Right ventricle myocardium inferior (tissue), 1 donor: ENCODE data around the gene CNGA3. TPM values are rescaled to one million over a fixed set of nuclear protein-coding genes. Genes with fewer than 3 reads are reported as not detected.
"Not testable (repeated sequence)": the region's sequence is repeated elsewhere in the genome, so short reads cannot be mapped to it uniquely, and the experiment has no call there.

Experiments used
- ATAC-seq: fragments of 200-7000 bp; cut with Tn5 transposase; one replicate; pipeline ENCODE4 v1.9.1; 2020; ENCODE audit warnings: mild to moderate bottlenecking, moderate library complexity
- DNase-seq: peaks from one replicate; pipeline ENCODE4 v3.0.0; 2021; ENCODE audit errors: missing footprints
- intact Hi-C: fragments of 100-400 bp; cut with DNase I; formaldehyde crosslinking; loops from one replicate; pipeline ENCODE4 v1.11.0; 2022
- total RNA-seq: library from RNA; stranded (reverse); fragmentation: NEBNext Ultra II Directional; extraction: Animal tissue kit (Norgen Biotek cat#: 25700); gene quantifications from one replicate; pipeline ENCODE4 v1.2.1, GENCODE V29; 2021
- donor health status: DM: no; HTN: yes; CAD: no; lungs with severe emphysema.

Gene CNGA3
- total RNA-seq, 1 donor from 2014 or later = not detected

DNA sequence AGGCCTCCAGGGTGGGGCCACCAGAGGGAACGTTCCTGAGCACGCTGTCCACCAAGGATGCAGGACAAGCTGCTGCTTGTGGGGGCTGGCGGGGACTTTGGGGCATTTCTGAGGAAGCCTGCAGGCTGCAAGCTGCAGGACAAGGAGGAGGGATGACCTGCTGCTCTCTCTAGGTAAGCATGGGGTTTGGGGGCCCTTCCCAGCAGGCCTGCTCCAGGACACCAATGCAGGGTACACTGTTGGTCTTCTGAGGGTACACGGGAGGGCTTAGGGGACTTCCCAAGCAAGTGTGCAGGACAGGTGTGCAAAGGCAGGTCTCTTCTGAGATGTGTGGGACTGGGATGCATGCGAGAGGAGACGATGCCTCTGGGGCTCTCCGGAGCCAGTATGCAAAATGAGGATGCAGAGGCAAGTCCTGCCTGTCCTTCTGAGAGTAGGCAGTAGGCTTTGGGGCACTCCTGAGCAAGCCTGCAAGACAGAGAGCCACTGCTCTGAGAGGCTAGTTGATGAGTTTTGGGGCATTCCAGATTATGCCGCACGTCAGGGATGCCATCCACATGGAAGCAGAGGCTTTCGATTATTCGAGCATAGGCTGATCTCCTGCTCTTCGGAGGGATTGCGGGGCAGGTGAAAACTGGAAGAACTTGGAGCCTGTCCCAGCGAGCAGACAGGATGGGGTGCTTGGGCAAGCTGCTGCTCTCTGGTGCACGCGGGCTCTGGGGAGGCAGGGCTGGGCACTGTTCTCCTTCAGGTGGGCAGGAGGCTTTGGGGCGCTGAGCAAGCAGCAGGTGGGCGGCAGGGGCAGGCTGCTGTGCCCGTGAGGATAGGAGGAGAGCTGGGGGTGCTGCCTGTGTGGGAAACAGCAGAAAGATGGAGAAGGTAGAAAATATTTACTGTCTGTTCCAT lies 44.6 kb downstream of the CNGA3 start:
- no peak for DNase-seq
- no peak for ATAC-seq
- intact Hi-C loops = no loop called here

DNA sequence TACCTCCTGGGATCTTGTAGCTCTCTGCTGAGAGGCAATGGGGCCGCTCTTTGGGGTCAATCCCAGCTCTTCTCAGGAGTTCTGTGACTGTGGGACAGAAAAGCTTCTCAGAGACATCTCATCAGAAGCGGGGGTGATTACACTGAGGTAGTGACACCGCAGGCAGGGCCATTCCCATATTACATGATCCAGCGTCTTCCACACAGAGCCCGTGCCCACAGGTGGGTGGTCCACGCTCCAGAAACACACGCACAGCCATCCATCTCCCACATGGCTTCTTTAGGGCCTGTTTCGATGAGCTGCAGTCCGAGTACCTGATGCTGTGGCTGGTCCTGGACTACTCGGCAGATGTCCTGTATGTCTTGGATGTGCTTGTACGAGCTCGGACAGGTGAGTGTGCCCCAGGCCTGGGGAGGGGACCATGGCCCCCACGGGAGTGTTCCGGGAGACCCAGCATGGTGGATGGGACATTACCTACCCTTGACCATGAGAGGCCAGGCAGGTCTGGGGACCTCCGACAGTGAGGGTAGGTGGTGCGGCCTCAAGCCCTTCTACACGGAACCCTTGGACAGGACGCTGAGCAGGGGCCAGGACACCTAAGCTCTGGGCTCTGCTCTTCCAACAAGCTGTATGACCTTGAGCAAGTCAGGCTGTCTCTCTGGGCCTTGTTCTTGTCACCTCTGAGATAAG lies 45.5 kb downstream of the CNGA3 start:
- DNase-seq (no peak), ATAC-seq (no peak)
- intact Hi-C loops = no loop called here

DNA sequence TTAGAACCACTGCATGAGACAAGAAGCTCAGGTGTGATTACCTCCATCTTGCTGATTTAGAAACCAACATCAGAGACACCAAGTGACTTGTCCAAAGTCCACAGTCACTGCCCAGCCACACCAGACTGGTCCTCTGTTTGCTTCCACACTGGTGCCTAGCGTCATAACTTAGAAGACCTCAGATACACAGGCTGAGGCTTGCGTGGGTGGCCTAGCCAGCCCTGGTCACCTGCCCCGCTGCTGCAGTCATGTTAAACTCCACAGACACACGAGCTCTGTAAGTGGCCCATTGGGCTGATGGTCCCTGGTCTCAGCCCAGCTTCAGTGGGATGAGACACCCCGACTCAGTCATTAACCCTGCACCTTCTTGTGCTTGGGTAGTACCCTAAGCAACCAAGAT lies 47.1 kb downstream of the CNGA3 start:
- intact Hi-C loops = no loop called here
- DNase-seq (no peak), ATAC-seq (no peak)

DNA sequence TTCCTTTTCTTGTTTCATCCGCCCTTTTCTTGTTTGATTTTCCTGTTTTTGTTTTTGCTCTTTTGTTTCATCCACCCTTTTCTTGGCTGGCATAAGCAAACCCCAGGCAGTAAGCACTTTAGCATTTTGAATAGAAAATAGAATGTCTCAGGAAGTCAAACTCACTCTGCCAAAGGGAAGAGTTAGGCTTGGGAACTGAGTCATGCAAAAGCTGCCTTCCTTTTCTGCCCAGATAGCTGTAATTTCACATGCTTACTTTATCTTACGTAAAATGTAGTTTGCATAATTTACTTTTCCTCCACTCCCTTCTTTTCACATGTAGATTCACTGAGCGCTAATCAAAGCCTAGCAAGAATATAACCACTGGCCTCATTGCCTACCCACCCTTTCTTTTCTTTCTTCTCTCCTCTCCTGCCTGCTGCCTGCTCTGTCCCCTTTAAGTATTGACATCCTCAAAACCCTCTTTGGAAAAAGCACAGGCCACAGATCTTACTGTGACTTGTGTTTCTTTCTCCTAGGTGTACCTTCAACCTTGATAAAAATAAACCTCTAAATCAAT lies 48.4 kb downstream of the CNGA3 start:
- no peak for DNase-seq
- intact Hi-C loops = no loop called here
- no peak for ATAC-seq

DNA sequence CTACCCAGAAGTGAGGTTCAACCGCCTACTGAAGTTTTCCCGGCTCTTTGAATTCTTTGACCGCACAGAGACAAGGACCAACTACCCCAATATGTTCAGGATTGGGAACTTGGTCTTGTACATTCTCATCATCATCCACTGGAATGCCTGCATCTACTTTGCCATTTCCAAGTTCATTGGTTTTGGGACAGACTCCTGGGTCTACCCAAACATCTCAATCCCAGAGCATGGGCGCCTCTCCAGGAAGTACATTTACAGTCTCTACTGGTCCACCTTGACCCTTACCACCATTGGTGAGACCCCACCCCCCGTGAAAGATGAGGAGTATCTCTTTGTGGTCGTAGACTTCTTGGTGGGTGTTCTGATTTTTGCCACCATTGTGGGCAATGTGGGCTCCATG lies 49.7 kb downstream of the CNGA3 start:
- no peak for ATAC-seq
- DNase-seq = no peak
- intact Hi-C loops = no loop called here

DNA sequence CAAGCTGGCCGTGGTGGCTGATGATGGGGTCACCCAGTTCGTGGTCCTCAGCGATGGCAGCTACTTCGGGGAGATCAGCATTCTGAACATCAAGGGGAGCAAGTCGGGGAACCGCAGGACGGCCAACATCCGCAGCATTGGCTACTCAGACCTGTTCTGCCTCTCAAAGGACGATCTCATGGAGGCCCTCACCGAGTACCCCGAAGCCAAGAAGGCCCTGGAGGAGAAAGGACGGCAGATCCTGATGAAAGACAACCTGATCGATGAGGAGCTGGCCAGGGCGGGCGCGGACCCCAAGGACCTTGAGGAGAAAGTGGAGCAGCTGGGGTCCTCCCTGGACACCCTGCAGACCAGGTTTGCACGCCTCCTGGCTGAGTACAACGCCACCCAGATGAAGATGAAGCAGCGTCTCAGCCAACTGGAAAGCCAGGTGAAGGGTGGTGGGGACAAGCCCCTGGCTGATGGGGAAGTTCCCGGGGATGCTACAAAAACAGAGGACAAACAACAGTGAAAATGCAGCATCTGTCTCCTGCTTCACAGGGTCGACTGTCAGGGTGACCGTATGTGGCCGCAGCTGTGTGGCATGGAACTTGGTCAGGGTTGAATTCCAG lies 50.6 kb downstream of the CNGA3 start:
- ATAC-seq = no peak
- DNase-seq = no peak
- intact Hi-C loops = no loop called here

DNA sequence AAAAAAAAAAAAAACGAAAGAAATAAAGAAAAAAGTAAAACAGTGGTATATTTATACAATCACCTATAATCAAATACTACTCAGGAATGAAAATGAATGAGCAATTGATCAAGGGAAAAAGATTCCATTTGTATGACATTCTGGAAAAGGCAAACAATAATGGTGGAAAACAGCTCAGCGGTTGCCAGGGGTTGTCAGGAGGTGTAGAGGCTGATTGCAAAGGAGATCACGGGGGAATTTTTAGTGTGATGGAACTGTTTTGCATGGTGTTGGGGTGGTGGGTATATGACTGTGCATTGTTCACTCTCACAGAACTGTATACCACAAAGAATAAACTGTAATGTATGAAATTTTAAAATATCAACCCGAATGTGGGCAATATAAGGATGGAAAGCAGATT lies 52.9 kb downstream of the CNGA3 start:
- ATAC-seq (no peak), DNase-seq (no peak)
- intact Hi-C loops = no loop called here

DNA sequence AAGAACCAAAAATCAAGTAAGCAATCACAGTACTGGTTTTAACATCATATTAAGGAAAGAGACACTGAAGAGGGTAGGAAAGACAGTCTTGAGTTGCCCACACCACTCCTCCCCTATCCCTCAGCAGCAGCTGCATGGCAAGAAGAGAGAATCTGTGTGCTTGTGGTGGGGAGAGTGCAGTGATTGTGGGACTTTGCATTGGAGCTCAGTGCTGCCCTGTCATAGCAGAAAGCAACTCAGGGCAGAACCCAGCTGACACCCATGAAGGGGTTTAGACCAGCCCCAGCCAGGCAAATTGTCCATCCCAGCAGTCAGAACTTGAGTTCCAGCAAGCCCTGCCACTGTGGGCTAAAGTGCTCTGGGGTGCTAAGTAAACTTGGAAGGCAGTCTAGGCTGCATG lies 57.6 kb downstream of the CNGA3 start:
- DNase-seq (no peak), ATAC-seq (no peak)
- intact Hi-C loops = no loop called here

DNA sequence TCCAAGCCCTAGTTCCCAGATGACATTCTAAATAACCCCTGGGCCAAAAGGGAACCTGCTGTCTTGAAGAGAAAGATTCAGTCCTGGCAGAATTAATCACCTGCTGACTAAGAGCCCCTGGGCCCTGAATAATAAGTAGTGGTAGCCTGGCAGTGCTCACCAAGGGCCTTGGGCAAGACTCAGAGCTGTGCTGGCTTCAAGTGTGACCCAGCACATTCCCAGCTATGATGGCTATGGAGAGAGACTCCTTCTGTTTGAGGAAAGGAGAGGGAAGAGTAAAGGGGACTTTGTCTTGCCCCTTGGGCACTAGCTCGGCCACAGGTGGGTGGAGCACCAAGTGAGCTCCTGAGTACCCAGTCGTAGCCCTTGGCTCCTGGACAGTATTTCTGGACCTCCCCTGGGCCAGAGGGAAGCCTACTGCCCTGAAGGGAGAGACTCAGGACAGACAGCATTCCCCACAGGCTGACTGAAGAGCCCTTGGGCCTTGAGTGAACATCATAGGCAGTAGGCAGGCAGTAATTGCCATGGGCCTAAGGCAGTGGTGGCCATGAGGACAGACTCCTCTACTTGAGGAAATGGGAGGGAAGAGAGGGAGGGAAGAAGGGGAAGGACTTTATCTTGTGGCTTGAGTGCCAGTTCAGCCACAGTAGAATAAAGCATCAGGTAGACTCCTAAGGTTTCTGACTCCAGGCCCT lies 58.4 kb downstream of the CNGA3 start:
- intact Hi-C loops = no loop called here
- no peak for DNase-seq
- no peak for ATAC-seq

DNA sequence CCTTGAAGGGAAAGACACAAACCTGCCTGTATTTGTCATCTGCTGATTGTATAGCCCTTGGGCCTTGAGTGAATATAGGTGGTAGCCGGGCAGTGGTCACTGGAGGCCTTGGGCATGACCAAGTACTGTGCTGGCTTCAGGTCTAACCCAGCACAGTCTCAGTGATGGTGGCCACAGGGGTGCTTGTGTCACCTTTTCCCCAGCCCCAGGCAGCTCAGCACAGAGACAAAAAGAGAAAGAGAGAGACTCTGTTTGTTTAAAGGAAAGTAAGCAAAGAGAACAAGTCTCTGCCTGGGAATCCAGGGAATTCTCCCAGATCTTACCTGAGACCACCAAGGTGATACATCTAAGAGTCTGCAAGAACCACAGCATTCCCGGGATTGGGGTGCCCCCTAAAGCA lies 59.0 kb downstream of the CNGA3 start:
- intact Hi-C loops = no loop called here
- no peak for ATAC-seq
- no peak for DNase-seq

DNA sequence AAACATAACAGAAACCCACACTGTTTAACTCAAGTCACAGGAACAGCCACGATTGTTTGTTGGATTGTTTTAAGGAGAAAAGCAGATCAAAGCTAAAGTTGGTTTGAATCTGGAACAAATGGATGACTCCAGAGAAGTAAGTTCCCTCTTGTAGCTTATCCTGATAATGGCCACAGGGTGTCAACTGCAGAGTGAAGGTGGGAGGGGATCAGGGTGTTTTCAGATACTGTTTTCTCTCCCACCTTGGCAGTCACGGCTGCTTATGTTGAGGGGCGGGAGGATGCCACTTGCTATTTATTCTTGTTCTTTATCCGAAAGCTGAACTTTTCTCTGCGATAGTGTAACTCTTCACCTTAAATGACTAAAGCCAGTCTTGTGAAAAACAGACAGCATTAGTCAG lies 61.9 kb downstream of the CNGA3 start:
- intact Hi-C loops = no loop called here
- no peak for DNase-seq
- ATAC-seq = no peak

DNA sequence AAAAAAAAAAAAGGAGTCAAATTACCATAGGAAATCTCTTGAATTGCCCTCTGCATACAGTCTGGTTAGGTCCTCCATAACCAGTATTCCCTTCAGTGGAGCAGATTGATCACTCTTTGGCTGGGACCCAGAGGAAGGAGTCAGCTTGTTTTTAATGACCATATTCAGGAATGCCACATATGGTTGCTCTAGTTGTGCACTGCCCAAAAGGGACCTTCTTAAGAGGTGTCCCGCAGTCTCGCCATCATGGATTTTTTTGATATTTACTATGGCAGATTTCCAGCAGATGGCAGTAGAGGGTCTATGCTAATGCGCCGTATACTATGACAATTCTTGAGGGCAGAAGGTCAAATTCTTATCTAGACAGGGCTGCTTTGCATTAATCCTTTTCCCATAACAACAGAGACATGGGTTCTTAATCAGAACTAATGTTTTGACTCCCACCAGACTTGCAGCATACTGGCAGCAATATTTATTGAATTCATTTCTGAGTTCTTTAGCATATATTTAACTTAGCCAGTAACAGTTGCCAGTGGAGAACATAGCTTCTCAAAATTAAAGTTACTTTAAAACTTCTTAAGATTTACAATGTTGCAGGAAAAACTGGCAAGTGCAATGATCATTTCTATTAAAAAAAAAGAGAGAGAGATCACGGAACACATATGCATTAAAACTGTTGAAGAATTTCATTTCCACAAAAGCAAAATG lies 66.6 kb downstream of the CNGA3 start:
- intact Hi-C loops = loop anchor here (1.0 to 5.0 kb wide), 4 partner anchors 104 to 424 kb away; no protein-coding TSS in a partner anchor
- ATAC-seq = peak; percentile 75
- no peak for DNase-seq

DNA sequence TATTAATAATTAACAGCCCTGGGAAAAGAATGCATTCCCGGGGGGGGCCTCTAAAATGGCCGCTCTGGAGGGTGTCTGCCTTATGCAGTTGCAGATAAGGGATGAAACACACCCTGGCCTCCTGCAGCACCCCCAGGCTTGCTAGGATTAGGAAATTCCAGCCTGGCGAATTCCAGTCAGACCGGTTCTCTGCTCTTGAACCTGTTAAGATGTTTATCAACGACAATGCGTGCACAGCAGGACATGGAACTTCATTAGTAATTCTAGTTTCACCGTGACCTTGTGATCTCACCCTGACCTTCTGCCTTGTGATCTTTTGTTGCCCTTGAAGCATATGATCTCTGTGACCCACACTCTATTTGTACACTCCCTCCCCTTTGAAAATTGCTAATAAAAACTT lies 68.0 kb downstream of the CNGA3 start:
- intact Hi-C loops = loop anchor here (5.0 kb wide), 3 partner anchors 103 to 423 kb away; no protein-coding TSS in a partner anchor
- not testable (repeated sequence) for ATAC-seq, DNase-seq

DNA sequence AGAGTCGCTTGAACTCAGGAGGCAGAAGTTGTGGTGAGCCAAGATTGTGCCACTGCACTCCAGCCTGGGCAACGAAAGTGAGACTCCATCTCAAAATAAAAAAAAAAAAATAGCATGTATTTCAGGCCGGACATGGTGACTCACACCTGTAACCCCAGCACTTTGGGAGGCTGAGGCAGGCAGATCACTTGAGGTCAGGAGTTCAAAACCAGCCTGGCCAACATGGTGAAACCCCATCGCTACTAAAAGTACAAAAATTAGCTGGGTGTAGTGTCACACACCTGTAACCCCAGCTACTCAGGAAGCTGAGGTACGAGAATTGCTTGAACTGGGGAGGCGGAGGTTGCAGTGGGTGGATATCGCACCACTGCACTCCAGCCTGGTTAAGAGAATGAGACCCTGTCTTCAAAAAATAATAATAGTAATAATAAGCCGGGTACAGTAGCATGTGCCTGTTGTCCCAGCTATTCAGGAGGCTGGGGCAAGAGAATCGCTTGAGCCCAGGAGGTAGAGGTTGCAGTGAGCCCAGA lies 69.5 kb downstream of the CNGA3 start:
- intact Hi-C loops, ATAC-seq, DNase-seq: not testable (repeated sequence)

DNA sequence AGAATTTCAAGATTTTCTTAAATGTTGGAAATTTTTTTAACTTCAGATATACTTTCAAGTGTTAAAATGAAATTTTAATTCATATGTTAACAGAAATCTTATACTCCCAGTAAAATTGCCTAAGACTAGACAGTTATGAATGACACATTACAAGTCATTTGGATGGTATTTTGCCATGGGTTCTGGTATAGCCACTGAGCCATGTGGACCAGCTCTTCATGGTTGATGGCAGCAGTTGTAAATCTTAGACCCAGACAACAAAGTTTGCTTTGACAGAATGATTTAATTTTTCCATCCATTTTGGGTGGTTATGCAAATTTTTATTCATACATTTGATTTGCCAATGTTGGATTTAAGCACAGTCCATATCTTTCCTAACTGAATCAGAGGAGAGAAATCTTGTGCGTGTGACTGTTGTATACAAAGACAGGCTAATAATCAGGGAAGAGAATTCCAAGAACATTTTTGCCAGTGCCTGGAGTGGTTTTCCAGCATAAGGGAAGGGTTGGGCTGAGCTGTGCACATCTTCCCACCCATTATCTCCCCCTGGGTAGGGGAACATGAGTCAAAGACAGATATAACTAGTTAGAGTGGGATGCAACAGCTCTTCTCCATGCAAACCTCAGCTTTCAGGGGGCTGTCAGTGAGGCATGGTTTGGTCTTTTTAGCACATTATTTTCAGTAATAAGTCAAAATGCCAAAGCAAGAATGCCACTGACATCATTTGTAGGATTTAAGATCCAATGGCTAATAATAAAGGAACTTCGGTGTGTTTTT lies 70.3 kb downstream of the CNGA3 start:
- intact Hi-C loops = no loop called here
- no peak for DNase-seq
- no peak for ATAC-seq

DNA sequence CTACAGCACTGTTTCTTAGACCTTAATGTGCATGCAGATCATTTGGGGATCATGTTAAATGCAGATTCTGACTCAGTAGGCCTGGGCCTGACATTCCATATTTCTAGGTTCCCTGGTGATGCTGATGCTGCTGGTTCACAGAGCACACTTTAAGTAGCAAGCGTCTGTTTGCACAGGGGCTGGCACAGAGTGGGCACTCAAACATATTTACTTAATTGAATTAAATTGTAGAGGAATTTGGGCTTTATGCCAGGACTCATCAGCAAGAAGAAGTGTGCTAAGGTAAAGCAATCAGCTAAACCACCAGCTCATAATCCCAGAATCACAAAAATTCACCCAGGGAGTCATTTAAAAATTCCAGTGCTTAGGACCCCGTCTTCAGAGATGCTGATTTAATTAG lies 73.3 kb downstream of the CNGA3 start:
- no peak for DNase-seq
- intact Hi-C loops = no loop called here
- no peak for ATAC-seq

DNA sequence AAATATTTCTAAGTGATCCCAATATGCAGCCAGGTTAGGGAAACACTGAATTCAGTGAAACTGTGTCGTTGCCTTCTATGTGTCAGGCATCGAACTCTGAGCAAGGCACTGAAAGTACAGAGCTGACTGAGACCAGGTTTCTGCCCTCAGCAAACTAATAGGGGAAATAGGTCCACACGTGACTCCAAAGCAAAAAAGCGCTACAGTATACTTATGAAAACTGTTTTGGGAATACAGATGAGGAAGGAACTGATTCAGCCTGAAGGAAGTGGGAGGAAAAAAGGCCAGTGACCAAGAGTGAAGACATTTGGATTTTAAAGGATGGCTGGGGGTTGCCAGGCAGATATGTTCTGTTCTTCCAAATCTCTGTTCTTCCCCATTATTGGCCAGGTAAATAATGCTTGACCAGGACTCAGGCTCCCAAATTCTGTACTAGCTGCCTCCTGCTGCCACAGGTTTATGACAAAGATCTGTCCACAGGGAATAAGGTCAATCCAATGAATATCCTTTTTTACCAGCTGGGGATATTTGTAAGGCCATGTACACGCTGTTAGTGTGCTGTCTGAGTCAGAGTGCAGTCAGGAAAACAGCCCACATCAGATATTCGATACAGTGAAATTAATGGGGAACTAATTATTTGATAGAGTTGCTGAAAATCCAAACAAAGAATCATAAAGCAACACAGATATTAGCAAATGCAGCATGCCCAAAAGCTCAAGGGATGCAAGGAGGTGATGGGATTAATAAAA lies 73.9 kb downstream of the CNGA3 start:
- ATAC-seq (no peak), DNase-seq (no peak)
- intact Hi-C loops = no loop called here
